Measurements from ENCODE around the gene EBLN1.

DNA sequence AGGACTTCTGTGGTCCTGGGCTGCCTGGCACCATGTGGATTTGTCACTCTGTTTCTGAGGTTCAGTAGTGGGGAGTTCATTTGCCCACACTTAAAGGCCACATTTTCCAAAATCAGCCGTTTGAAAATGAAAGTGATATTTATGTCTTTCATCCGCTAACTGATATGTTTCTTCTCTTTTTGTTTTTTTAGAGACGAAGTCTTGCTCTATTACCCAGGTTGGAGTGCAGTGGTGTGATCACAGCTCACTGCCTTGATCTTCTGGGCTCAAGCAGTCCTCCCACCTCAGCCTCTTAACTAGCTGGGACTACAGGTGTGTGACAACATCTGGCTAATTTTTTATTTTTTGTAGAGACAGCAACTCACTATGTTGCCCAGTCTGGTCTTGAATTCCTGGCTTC lies 58.6 kb downstream of the EBLN1 start:
- no peak for TF ChIP-seq EP300 (conservative IDR thresholded peaks at IDR 0.05; ENCODE audit: poor library complexity, severe bottlenecking)
- TF ChIP-seq, protein P1, sequence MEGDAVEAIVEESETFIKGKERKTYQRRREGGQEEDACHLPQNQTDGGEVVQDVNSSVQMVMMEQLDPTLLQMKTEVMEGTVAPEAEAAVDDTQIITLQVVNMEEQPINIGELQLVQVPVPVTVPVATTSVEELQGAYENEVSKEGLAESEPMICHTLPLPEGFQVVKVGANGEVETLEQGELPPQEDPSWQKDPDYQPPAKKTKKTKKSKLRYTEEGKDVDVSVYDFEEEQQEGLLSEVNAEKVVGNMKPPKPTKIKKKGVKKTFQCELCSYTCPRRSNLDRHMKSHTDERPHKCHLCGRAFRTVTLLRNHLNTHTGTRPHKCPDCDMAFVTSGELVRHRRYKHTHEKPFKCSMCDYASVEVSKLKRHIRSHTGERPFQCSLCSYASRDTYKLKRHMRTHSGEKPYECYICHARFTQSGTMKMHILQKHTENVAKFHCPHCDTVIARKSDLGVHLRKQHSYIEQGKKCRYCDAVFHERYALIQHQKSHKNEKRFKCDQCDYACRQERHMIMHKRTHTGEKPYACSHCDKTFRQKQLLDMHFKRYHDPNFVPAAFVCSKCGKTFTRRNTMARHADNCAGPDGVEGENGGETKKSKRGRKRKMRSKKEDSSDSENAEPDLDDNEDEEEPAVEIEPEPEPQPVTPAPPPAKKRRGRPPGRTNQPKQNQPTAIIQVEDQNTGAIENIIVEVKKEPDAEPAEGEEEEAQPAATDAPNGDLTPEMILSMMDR (IDR thresholded peaks at IDR 0.05; ENCODE audit: poor library complexity, severe bottlenecking): no peak
- no peak for TF ChIP-seq RAD21 (conservative IDR thresholded peaks at IDR 0.05)
- TF ChIP-seq, protein P2, sequence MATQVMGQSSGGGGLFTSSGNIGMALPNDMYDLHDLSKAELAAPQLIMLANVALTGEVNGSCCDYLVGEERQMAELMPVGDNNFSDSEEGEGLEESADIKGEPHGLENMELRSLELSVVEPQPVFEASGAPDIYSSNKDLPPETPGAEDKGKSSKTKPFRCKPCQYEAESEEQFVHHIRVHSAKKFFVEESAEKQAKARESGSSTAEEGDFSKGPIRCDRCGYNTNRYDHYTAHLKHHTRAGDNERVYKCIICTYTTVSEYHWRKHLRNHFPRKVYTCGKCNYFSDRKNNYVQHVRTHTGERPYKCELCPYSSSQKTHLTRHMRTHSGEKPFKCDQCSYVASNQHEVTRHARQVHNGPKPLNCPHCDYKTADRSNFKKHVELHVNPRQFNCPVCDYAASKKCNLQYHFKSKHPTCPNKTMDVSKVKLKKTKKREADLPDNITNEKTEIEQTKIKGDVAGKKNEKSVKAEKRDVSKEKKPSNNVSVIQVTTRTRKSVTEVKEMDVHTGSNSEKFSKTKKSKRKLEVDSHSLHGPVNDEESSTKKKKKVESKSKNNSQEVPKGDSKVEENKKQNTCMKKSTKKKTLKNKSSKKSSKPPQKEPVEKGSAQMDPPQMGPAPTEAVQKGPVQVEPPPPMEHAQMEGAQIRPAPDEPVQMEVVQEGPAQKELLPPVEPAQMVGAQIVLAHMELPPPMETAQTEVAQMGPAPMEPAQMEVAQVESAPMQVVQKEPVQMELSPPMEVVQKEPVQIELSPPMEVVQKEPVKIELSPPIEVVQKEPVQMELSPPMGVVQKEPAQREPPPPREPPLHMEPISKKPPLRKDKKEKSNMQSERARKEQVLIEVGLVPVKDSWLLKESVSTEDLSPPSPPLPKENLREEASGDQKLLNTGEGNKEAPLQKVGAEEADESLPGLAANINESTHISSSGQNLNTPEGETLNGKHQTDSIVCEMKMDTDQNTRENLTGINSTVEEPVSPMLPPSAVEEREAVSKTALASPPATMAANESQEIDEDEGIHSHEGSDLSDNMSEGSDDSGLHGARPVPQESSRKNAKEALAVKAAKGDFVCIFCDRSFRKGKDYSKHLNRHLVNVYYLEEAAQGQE (IDR thresholded peaks at IDR 0.05; ENCODE audit: borderline replicate concordance): no peak
